Measurements from ENCODE around the gene SPATA32. TPM values are rescaled to one million over a fixed set of nuclear protein-coding genes. Genes with fewer than 3 reads are reported as not detected.
"Not testable (repeated sequence)": the region's sequence is repeated elsewhere in the genome, so short reads cannot be mapped to it uniquely, and the experiment has no call there.

The SPATA32 gene
- 0.28 and 0.40 TPM in 2 replicates for total RNA-seq

- Mint-ChIP-seq H3K27me3 (no peaks in the 10 kb centered on the region), H3K36me3 (ENCODE audit: low read depth) (peaks cover 25% of the 10 kb centered on the region), H3K4me1 (peaks cover 16% of the 10 kb centered on the region), H3K27ac (peak within 1 kb of the TSS; percentile 67), H3K4me3 (peak within 1 kb of the TSS; percentile 79), H3K9me3 (no peaks in the 10 kb centered on the region)
- intact Hi-C loops (cut with micrococcal nuclease), result no loop called here
- peak; percentile 89 for DNase-seq
These were observed at the start of gene SPATA32 for GRCh38 chr17:45261577-45262515. Gene SPATA32, minus strand, starts transcription at chr17:45262094. Its CDS starts 78 bp downstream, at chr17:45262016.

GRCh38 chr17:45311401-45311759, 49.5 kb upstream of the SPATA32 start:
- Mint-ChIP-seq H3K4me3 (peak overlapping the region; percentile 89), H3K27me3 (no peaks in the 10 kb centered on the region), H3K27ac (peak overlapping the region; percentile 95), H3K4me1 (peaks cover 72% of the 10 kb centered on the region), H3K36me3 (ENCODE audit: low read depth) (peaks cover 76% of the 10 kb centered on the region), H3K9me3 (no peaks in the 10 kb centered on the region)
- intact Hi-C loops (cut with micrococcal nuclease), result loop anchor here (5.0 kb wide), 1 partner anchor 249 kb away; the partner anchor contains the start of gene NMT1
- DNase-seq, result no peak

- Mint-ChIP-seq H3K9me3 (no peaks in the 10 kb centered on the region), H3K27me3 (no peaks in the 10 kb centered on the region), H3K27ac (peak overlapping the region; percentile 95), H3K4me1 (peaks cover 78% of the 10 kb centered on the region), H3K4me3 (peak overlapping the region; percentile 89), H3K36me3 (ENCODE audit: low read depth) (peaks cover 75% of the 10 kb centered on the region)
- DNase-seq, result no peak
- intact Hi-C loops (cut with micrococcal nuclease), result loop anchor here (5.0 kb wide), 1 partner anchor 248 kb away; the partner anchor contains the start of gene NMT1
These were observed 48.8 kb upstream of the SPATA32 start for GRCh38 chr17:45310380-45311324.

DNA sequence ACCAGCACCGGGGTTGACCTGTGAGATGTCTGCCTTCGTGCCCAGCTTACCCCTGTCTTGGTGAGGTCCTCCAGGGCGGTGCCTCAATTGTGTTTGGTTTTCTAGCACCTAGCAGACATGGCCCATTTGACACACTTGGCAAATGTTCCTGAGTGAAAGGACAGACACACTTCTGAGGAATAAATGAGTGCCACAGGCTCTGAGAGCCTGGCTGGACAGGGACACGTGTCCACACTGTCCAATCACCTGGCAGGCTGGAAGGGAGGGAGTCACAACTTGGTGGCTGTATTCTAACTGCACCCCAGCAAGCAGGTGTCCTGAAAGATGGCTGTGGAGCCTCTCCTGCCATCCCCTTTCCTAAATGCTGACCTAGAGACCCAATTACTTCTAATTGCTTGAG, 47.5 kb upstream of the SPATA32 start:
- no peak for DNase-seq
- intact Hi-C loops (cut with micrococcal nuclease), result no loop called here
- no peaks in the 10 kb centered on the region for H3K9me3 Mint-ChIP-seq
- peak overlapping the region; percentile 37 for H3K4me3 Mint-ChIP-seq
- H3K36me3 Mint-ChIP-seq (ENCODE audit: low read depth), result peaks cover 70% of the 10 kb centered on the region
- peaks cover 77% of the 10 kb centered on the region for H3K4me1 Mint-ChIP-seq
- peak overlapping the region; percentile 96 for H3K27ac Mint-ChIP-seq
- no peaks in the 10 kb centered on the region for H3K27me3 Mint-ChIP-seq

GRCh38 chr17:45308840-45309239, 46.9 kb upstream of the SPATA32 start:
- H3K4me3 Mint-ChIP-seq, result peak overlapping the region; percentile 37
- no peaks in the 10 kb centered on the region for H3K27me3 Mint-ChIP-seq
- DNase-seq, result no peak
- H3K36me3 Mint-ChIP-seq (ENCODE audit: low read depth), result peaks cover 69% of the 10 kb centered on the region
- H3K9me3 Mint-ChIP-seq, result no peaks in the 10 kb centered on the region
- H3K27ac Mint-ChIP-seq, result peak overlapping the region; percentile 96
- intact Hi-C loops (cut with micrococcal nuclease), result no loop called here
- H3K4me1 Mint-ChIP-seq, result peaks cover 77% of the 10 kb centered on the region

DNA sequence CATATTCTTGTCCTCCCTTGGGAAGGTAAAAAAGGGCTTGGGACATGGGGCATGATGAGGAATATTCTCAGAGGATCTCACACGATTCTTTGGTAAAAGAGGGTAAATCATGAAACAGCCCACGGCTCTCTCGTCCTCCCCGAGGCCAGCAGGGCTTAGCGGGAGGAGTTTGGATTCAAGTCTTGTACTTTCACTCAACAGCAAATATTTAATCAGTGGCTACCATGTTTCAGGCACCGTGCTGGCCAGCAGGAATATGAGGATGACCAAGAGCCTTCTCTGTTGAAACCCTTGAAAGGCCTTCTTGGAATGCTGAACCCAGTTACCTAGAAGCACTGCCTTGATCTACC, 46.1 kb upstream of the SPATA32 start:
- Mint-ChIP-seq H3K9me3 (no peaks in the 10 kb centered on the region), H3K27ac (peak overlapping the region; percentile 96), H3K36me3 (ENCODE audit: low read depth) (peaks cover 62% of the 10 kb centered on the region), H3K4me1 (peaks cover 74% of the 10 kb centered on the region), H3K4me3 (peak overlapping the region; percentile 69), H3K27me3 (no peaks in the 10 kb centered on the region)
- no peak for DNase-seq
- intact Hi-C loops (cut with micrococcal nuclease), result no loop called here

DNA sequence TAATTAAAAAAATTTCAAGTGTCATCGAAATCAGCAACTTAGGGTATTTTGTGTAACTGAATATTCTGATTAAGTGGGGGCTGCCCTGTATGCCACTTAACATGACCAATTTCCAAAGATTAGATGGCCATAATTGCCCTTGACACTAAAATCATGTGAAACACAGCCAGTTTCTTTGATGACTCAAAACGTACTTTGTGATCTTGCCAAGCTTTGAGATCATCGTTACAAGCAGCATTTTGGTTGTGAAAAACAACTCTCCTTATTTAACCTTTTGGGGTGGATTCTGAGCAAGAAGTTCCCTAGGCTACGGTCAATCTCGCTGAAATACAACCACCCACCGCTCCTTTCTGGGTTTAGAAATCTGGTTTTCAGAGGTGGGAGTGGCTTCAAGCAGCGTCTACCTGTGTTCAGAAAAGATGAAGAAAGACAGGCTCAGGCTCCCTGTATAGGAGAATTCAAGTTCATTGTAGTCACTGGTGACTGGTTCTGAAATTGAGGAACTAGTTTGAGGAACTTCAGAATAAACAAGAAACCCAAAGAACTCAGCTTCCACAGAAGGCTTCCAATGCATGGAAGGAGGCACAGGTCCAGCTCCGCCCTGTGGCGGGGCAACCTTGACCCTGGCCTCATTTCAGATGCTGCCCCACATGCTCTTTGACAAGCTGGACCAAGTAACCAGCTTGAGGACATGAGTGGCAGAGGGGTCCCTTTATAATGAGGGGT, 45.6 kb upstream of the SPATA32 start:
- Mint-ChIP-seq H3K27ac (peak overlapping the region; percentile 96), H3K27me3 (no peaks in the 10 kb centered on the region), H3K36me3 (ENCODE audit: low read depth) (peaks cover 64% of the 10 kb centered on the region), H3K9me3 (no peaks in the 10 kb centered on the region), H3K4me1 (peaks cover 74% of the 10 kb centered on the region), H3K4me3 (peak overlapping the region; percentile 69)
- intact Hi-C loops (cut with micrococcal nuclease), result loop anchor here (1.0 to 2.0 kb wide), 2 partner anchors 46 to 147 kb away; partner anchors contain the start of gene HEXIM2
- peak; percentile 88 for DNase-seq

GRCh38 chr17:45306623-45307022, 44.7 kb upstream of the SPATA32 start:
- Mint-ChIP-seq H3K36me3 (ENCODE audit: low read depth) (peaks cover 61% of the 10 kb centered on the region), H3K27ac (peak overlapping the region; percentile 85), H3K9me3 (no peaks in the 10 kb centered on the region), H3K4me1 (peaks cover 72% of the 10 kb centered on the region), H3K27me3 (no peaks in the 10 kb centered on the region), H3K4me3 (peak overlapping the region; percentile 37)
- DNase-seq, result no peak
- intact Hi-C loops (cut with micrococcal nuclease), result loop anchor here (1.0 to 2.0 kb wide), 2 partner anchors 47 to 146 kb away; partner anchors contain the start of gene HEXIM2

DNA sequence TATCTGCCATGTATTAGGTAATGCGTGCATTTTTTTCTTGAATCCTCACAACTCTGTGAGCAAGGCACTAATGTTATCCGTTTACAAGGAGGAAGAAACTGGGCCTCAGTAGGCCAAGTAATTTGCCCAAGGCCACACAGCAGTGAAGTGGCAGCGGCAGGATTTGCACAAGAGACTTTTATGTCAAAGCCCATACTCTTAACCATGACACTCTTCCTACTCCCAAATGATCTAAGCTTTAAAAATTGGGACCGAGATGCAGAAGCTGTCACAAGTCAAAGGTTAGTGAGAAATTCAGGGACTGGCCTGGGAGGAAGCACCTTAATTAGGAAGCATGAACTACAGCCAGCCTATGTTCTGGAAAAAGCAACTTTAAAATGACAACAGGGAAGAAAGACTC, 44.2 kb upstream of the SPATA32 start:
- Mint-ChIP-seq H3K4me1 (peaks cover 68% of the 10 kb centered on the region), H3K27ac (peak overlapping the region; percentile 85), H3K36me3 (ENCODE audit: low read depth) (peaks cover 59% of the 10 kb centered on the region), H3K9me3 (no peaks in the 10 kb centered on the region), H3K27me3 (no peaks in the 10 kb centered on the region), H3K4me3 (peak overlapping the region; percentile 37)
- no peak for DNase-seq
- intact Hi-C loops (cut with micrococcal nuclease), result loop anchor here (2.0 kb wide), 1 partner anchor 145 kb away; the partner anchor contains the start of gene HEXIM2

GRCh38 chr17:45305530-45306087, 43.7 kb upstream of the SPATA32 start:
- H3K36me3 Mint-ChIP-seq (ENCODE audit: low read depth), result peaks cover 55% of the 10 kb centered on the region

GRCh38 chr17:45302649-45303173, 40.8 kb upstream of the SPATA32 start:
- Mint-ChIP-seq H3K27me3 (no peaks in the 10 kb centered on the region), H3K36me3 (ENCODE audit: low read depth) (peaks cover 48% of the 10 kb centered on the region), H3K4me3 (peak overlapping the region; percentile 80), H3K27ac (peak overlapping the region; percentile 92), H3K9me3 (no peaks in the 10 kb centered on the region), H3K4me1 (peaks cover 66% of the 10 kb centered on the region)
- DNase-seq, result peak; percentile 85
- intact Hi-C loops (cut with micrococcal nuclease), result loop anchor here (2.0 kb wide), 1 partner anchor 14 kb away; the partner anchor contains the start of gene MAP3K14

More at GRCh38 chr17:45305530-45306087, 43.7 kb upstream of the SPATA32 start:
- intact Hi-C loops (cut with micrococcal nuclease), result loop anchor here (2.0 kb wide), 1 partner anchor 145 kb away; the partner anchor contains the start of gene HEXIM2
- DNase-seq, result no peak
- Mint-ChIP-seq H3K27me3 (no peaks in the 10 kb centered on the region), H3K9me3 (no peaks in the 10 kb centered on the region), H3K4me3 (peak overlapping the region; percentile 8), H3K27ac (peak overlapping the region; percentile 85), H3K4me1 (peaks cover 67% of the 10 kb centered on the region)

DNA sequence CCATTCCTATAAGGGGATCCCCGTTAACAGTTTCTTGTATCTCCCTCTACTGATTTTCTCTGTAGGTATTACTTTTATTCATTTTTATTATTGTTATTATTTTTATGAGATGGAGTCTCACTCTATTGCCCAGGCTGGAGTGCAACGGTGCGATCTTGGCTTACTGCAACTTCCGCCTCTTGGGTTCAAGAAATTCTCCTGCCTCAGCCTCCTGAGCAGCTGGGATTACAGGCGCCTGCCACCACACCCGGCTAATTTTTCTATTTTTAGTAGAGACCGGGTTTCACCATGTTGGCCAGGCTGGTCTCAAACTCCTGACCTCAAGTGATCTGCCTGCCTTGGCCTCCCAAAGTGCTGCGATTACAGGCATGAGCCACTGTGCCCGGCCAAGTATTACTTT, 40.3 kb upstream of the SPATA32 start:
- Mint-ChIP-seq H3K4me1 (peaks cover 64% of the 10 kb centered on the region), H3K27ac (peak overlapping the region; percentile 92), H3K36me3 (ENCODE audit: low read depth) (peaks cover 47% of the 10 kb centered on the region), H3K4me3 (peak overlapping the region; percentile 80)
- intact Hi-C loops (cut with micrococcal nuclease), result loop anchor here (2.0 kb wide), 1 partner anchor 15 kb away; the partner anchor contains the start of gene MAP3K14
- not testable (repeated sequence) for H3K9me3 Mint-ChIP-seq, DNase-seq, H3K27me3 Mint-ChIP-seq
